ENCODE results near the gene PEX5L.

DNA sequence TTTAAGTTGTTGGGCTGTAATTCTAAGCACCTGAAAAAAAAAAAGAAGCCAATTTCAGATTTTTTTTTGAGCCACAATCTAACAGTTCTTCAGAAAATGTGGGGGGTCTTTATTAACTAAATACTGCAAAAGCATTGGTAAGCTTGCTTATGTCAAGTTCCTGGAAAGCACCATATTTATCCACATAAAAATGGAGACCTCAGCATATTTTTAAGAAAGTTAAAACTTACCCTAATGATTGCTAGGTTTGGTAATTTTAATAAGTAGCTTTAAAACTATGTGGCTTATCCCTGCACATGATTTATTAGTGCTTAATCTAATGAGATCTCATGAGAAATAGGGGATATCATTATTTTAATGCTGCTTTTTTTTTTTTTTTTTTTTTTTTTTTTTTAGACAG, 227.1 kb downstream of the PEX5L start:
- TF ChIP-seq, protein P1, sequence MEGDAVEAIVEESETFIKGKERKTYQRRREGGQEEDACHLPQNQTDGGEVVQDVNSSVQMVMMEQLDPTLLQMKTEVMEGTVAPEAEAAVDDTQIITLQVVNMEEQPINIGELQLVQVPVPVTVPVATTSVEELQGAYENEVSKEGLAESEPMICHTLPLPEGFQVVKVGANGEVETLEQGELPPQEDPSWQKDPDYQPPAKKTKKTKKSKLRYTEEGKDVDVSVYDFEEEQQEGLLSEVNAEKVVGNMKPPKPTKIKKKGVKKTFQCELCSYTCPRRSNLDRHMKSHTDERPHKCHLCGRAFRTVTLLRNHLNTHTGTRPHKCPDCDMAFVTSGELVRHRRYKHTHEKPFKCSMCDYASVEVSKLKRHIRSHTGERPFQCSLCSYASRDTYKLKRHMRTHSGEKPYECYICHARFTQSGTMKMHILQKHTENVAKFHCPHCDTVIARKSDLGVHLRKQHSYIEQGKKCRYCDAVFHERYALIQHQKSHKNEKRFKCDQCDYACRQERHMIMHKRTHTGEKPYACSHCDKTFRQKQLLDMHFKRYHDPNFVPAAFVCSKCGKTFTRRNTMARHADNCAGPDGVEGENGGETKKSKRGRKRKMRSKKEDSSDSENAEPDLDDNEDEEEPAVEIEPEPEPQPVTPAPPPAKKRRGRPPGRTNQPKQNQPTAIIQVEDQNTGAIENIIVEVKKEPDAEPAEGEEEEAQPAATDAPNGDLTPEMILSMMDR (IDR thresholded peaks at IDR 0.05), result no peak
- TF ChIP-seq POLR2A (IDR thresholded peaks at IDR 0.05), result no peak
